Activated effector memory CD4-positive, alpha-beta T cell treated with anti-CD3 and anti-CD28 coated beads, Interleukin-2, amount 50 U/mL, for 16 hours (primary cell): ENCODE measurements around the gene PKHD1.
"Not testable (repeated sequence)": the region's sequence is repeated elsewhere in the genome, so short reads cannot be mapped to it uniquely, and the experiment has no call there.

Experiments
- DNase-seq: peaks from one replicate; pipeline ENCODE4 v3.0.0-alpha.2; 2020

PKHD1 gene

GRCh38 chr6:51918347-51918746 is 169.1 kb downstream of the PKHD1 start:
- not testable (repeated sequence) for DNase-seq

- no peak for DNase-seq
Measured at GRCh38 chr6:51915098-51915497, 172.3 kb downstream of the PKHD1 start.

DNA sequence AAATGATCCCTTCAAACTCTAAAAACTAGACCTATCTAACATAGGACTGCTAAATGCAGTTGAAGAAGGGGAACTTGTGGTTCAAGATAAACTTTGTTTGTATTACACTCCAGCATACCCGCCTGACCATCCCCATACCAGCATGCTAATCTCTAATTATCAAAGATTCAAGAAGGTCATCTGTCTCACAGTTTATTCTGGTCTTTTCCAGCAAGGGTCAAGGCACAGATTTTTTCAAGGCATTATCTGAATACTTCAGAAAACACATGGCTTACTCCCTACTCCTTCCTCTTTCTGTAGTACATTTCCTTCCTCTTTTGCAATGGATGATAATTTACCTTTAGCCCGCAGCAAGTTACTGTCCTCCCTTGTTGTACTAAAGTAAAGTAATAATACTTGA is 174.1 kb downstream of the PKHD1 start:
- DNase-seq, result no peak

DNA sequence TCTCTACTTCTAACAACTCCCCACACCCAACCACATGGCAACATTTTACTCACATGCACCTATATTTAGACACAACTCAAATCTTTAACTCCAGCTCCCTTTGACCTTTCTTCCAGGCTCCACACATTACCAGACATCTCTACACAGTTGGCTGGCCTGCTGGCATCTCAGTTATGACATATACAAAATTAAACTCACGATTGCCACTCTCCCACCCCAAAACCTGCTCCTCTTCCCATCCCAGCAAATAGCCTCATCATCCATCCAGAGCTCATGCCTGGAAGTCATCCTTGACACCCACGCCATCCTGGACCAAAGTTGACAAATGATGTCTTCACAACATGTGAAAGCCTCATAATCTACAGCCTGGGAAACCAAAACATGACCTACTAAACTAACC is 176.6 kb downstream of the PKHD1 start:
- no peak for DNase-seq

GRCh38 chr6:51908243-51908642 is 179.2 kb downstream of the PKHD1 start:
- DNase-seq, result no peak

GRCh38 chr6:51901766-51902764 is 185.3 kb downstream of the PKHD1 start:
- no peak for DNase-seq

DNA sequence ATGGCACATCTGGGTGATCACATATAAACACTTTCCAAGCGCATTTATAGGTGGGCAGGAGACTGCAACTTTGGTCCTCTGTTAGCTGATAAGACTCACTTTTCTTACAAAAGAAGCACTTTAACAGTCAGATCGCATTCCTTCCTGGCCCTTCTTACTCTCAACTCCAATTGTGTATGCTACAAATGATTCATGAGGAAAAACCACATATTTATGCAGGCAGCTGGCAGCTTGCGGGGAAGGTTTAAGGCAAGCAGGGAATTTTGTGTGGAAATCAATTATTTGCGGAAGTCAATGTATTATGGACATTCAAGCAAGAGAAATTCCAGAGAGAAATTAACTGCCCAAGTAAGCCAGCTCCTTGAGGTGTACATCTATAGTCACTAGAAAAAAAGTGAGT is 194.0 kb downstream of the PKHD1 start:
- no peak for DNase-seq

DNA sequence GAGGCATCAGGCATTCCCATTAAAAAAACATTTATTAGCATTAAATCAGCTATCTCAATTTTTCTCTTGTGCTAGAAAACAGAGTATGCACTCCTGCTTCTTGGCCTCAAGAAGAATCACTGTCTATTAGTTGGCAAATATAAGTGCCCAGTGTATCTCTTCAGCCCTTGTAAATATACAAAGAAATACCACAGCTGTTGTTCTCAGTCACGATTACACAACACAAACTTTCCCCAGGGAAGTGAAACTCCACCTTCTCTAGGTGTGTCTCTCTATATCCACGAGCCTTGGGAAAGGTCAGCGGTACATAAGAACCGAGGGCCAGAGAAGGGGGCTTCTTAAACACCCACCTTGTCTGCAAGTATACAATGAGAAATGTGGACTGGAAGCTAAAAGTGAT is 194.7 kb downstream of the PKHD1 start:
- DNase-seq, result no peak

- DNase-seq, result no peak
Measured at GRCh38 chr6:51892339-51892738, 195.1 kb downstream of the PKHD1 start.

- DNase-seq, result no peak
Measured at GRCh38 chr6:51891784-51892183, 195.6 kb downstream of the PKHD1 start.

DNA sequence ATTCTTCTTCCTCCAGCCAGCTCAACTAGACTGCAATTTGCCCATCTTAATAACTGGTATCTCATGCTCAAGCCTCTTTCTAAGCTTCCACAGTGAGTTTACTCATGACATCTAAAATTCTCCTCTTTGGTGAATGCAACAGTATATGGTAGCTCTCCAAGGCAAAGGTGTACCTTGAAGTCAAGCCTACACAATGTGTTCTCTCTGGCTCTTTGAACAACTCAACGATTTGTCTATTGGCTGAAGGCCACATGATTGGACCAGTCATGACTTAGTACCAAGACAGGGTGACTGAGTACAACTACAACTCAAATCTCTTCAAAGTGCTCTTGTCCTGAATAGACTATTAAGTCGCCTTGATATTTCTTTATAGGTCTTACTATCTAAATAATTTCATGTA is 199.6 kb downstream of the PKHD1 start:
- DNase-seq, result no peak

- no peak for DNase-seq
Measured at GRCh38 chr6:51885957-51886356, 201.5 kb downstream of the PKHD1 start.

- DNase-seq, result no peak
Measured at GRCh38 chr6:51868591-51869355, 218.6 kb downstream of the PKHD1 start.

- DNase-seq, result no peak
Measured at GRCh38 chr6:51866867-51867266, 220.5 kb downstream of the PKHD1 start.

DNA sequence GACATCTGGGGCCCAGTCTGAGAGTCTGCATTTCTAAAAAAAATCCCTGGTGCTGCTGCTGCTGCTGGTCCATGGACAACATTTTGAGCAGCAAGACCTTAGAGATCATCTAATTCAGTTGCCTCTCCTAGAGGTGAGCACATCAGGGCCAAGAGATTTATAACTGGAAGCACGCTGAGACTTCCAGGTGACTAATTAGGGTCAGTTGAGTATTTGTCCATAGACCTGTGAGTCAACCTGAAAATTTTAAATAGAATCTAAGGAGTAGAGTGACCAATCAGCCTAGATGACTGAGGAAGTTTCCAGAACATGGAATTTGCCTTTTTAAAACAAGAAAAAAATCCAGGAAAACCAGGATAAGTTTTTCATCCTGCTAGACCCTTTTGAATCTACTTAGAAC is 221.4 kb downstream of the PKHD1 start:
- DNase-seq, result no peak

DNA sequence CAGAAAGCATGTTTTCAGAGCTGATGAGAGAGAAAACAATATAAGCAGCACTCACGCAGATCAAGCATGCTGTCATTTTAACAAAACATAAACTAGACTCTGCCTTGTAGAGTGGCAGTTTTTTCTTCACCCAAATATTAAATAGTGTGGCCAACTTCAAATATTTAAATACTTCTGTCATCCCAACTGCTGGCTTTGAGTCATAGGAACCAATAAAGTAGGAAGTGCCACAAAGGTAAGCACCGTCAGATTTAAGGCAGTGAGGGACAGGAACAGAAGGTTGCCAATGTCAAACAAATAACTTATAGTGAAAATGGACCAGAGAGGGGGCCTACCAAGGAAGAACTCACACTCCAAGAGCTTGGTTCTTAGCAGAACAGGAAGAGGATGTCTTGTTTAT is 222.2 kb downstream of the PKHD1 start:
- DNase-seq, result no peak

DNA sequence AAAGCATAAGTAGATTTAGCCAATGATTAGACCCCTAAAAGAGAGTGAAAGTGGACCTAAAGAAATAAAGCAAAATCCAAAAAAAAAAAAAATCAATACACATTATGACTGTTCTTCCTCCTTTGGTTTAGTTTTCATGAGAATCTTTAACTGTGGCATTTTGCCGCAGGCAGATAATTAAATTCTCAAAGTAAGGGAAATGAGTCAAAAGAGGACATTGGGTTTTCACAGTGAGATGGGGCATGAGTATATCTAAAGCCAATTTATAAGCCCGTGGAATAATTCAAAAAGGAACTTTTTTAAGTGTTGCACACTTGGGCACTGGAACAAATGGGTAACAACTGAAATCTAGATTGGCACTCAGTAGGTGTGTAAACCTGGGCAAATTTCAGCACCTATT is 230.3 kb downstream of the PKHD1 start:
- DNase-seq, result no peak

GRCh38 chr6:51856508-51856907 is 230.9 kb downstream of the PKHD1 start:
- no peak for DNase-seq

- DNase-seq, result no peak
Measured at GRCh38 chr6:51855310-51856082, 231.9 kb downstream of the PKHD1 start.

- no peak for DNase-seq
Measured at GRCh38 chr6:51854876-51855275, 232.5 kb downstream of the PKHD1 start.

DNA sequence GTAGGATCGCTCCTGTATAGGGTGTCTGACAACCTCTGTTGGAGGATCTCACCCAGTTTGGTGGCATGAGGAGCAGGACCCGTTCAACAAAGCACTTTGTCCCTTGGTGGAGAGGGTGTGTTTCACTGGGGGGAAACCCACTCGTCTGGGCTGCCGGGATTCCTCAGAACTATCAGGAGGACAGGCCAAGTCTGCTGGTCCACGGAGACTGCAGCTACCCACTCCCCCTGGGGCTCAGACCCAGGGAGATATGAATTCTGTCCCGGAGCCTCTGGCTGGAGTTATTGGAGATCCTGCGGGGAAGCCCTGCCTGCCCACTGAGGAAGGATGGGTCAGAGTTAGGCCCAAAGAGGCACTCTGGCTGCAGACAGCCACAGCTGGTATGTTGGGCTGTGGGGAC is 233.1 kb downstream of the PKHD1 start:
- no peak for DNase-seq

- not testable (repeated sequence) for DNase-seq
Measured at GRCh38 chr6:51853109-51853508, 234.3 kb downstream of the PKHD1 start.

- DNase-seq, result no peak
Measured at GRCh38 chr6:51846531-51846930, 240.9 kb downstream of the PKHD1 start.
